SK-N-SH treated with all-trans-retinoic acid at 6 μM for 48 hours (cell line): Measurements from ENCODE around the gene KIAA1549.

ENCODE experiments used
- ATAC-seq: fragments of 200-7000 bp; cut with Tn5 transposase; 3 replicates; pipeline ENCODE4 v1.9.1; 2020; ENCODE audit warnings: mild to moderate bottlenecking, moderate library complexity
- ARNTL ChIP-seq: fragments of 450-650 bp; formaldehyde crosslinking; IDR thresholded peaks from 2 replicates; pipeline ENCODE4 v1.5.0; 2020; ENCODE audit warnings: low read depth, mild to moderate bottlenecking, moderate library complexity, borderline replicate concordance
- BACH2 ChIP-seq: fragments of 250-450 bp; sonication (Bioruptor Pico); IDR thresholded peaks from 2 replicates; pipeline ENCODE4 v1.9.0; 2021; ENCODE audit warnings: mild to moderate bottlenecking, borderline replicate concordance
- CSDC2 ChIP-seq: fragments of 250-450 bp; sonication (Bioruptor Pico); IDR thresholded peaks from 2 replicates; pipeline ENCODE4 v1.5.0; 2020; ENCODE audit warnings: mild to moderate bottlenecking, moderate library complexity
- GLIS3 ChIP-seq: fragments of 250-450 bp; sonication (Bioruptor Pico); IDR thresholded peaks from 2 replicates; pipeline ENCODE4 v1.5.0; 2020; ENCODE audit warnings: mild to moderate bottlenecking, moderate library complexity
- ISL1 ChIP-seq: fragments of 250-450 bp; sonication (Bioruptor Pico); IDR thresholded peaks from 2 replicates; pipeline ENCODE4 v2.1.2; 2022; ENCODE audit warnings: mild to moderate bottlenecking, moderate library complexity
- OSR1 ChIP-seq: fragments of 250-450 bp; sonication (Bioruptor Pico); IDR thresholded peaks from 2 replicates; pipeline ENCODE4 v1.8.0; 2022; ENCODE audit warnings: moderate library complexity, mild to moderate bottlenecking, inconsistent platforms
- PPARA ChIP-seq: fragments of 250-450 bp; sonication (Bioruptor Pico); IDR thresholded peaks from 2 replicates; pipeline ENCODE4 v1.5.0; 2020; ENCODE audit warnings: mild to moderate bottlenecking, borderline replicate concordance
- RARB ChIP-seq: fragments of 250-450 bp; sonication (Bioruptor Pico); IDR thresholded peaks from 2 replicates; pipeline ENCODE4 v1.8.0; 2021; ENCODE audit warnings: mild to moderate bottlenecking, moderate library complexity
- SNAI2 ChIP-seq: fragments of 250-450 bp; sonication (Bioruptor Pico); IDR thresholded peaks from 2 replicates; pipeline ENCODE4 v1.5.0; 2020; ENCODE audit warnings: mild to moderate bottlenecking, moderate library complexity
- TCF4 ChIP-seq: fragments of 250-450 bp; sonication (Bioruptor Pico); IDR thresholded peaks from 2 replicates; pipeline ENCODE4 v1.8.0; 2021; ENCODE audit warnings: mild to moderate bottlenecking, moderate library complexity, borderline replicate concordance
- TOX ChIP-seq: fragments of 250-450 bp; sonication (Bioruptor Pico); IDR thresholded peaks from 2 replicates; pipeline ENCODE4 v1.8.0; 2021; ENCODE audit warnings: mild to moderate bottlenecking, moderate library complexity, borderline replicate concordance
- ZC3H10 ChIP-seq: fragments of 250-450 bp; sonication (Bioruptor Pico); IDR thresholded peaks from 2 replicates; pipeline ENCODE4 v1.5.1; 2021; ENCODE audit warnings: mild to moderate bottlenecking, moderate library complexity
- ZFP3 ChIP-seq: fragments of 250-450 bp; sonication (Bioruptor Pico); IDR thresholded peaks from 2 replicates; pipeline ENCODE4 v1.5.0; 2020; ENCODE audit warnings: mild to moderate bottlenecking, moderate library complexity
- ZFP30 ChIP-seq: fragments of 450-650 bp; formaldehyde crosslinking; IDR thresholded peaks from 2 replicates; pipeline ENCODE4 v1.5.0; 2022; ENCODE audit warnings: mild to moderate bottlenecking, moderate library complexity
- ZNF565 ChIP-seq: fragments of 450-650 bp; formaldehyde crosslinking; conservative IDR thresholded peaks from 2 replicates; pipeline ENCODE4 v1.5.0; 2020; ENCODE audit warnings: low read depth, mild to moderate bottlenecking, moderate library complexity
- ZNF70 ChIP-seq: fragments of 450-650 bp; formaldehyde crosslinking; IDR thresholded peaks from 2 replicates; pipeline ENCODE4 v1.5.0; 2020; ENCODE audit warnings: mild to moderate bottlenecking, moderate library complexity
- ZNF8 ChIP-seq: fragments of 450-650 bp; formaldehyde crosslinking; IDR thresholded peaks from 2 replicates; pipeline ENCODE4 v1.5.0; 2020; ENCODE audit warnings: mild to moderate bottlenecking, moderate library complexity
- TF ChIP-seq, protein P1 (sequence below): fragments of 250-450 bp; sonication (Bioruptor Pico); IDR thresholded peaks from 2 replicates; pipeline ENCODE4 v1.8.0; 2021; ENCODE audit warnings: low read depth, mild to moderate bottlenecking, moderate library complexity, borderline replicate concordance
- TF ChIP-seq, protein P2 (sequence below): fragments of 250-450 bp; sonication (Bioruptor Pico); IDR thresholded peaks from 2 replicates; pipeline ENCODE4 v1.5.1; 2021; ENCODE audit warnings: mild to moderate bottlenecking, moderate library complexity
- TF ChIP-seq, protein P3 (sequence below): fragments of 250-450 bp; sonication (Bioruptor Pico); IDR thresholded peaks from 2 replicates; pipeline ENCODE4 v1.5.0; 2020; ENCODE audit warnings: mild to moderate bottlenecking, moderate library complexity
- TF ChIP-seq, protein P4 (sequence below): fragments of 250-450 bp; sonication (Bioruptor Pico); IDR thresholded peaks from 2 replicates; pipeline ENCODE4 v1.5.1; 2020; ENCODE audit warnings: low read depth, mild to moderate bottlenecking, moderate library complexity

KIAA1549 gene

DNA sequence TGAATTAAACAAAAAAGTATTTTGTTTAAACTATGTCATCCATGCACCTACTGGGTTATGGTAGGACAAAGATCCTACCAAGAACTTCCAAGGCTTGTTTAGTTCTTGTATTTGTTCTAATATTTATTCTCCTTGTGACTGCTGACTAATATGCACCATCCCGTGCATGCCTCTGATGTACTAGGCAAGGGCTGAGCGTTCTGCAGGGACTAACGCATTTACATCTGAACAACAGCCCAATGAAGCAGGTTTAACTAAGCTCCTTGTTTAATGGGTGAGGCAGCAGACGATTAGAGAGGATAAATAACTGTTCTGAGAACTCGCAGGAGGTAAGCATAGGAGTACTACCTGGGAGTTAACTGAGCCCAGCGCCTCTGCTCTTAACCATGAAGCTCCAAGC is 64.9 kb downstream of the KIAA1549 start:
- no peak for ATAC-seq

DNA sequence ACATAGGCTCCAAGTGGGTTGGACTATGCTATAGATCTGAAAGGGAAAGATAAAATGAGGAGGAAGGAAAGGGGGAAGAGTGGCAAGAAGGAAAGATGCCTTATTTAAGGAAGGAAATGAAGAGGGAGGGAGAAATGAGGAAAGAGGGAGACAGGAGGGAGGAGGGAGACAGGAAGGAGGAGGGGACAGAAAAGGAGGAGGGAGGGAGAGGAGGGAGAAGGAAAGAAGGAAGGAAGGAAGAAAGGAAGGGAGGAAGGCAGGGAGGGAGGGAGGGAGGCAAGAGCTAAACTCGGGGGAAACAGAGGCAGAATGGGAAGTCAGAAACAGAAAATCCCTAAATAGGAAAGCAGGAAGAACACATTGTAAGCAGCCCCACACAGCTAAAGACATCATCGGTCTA is 67.4 kb downstream of the KIAA1549 start:
- no peak for ATAC-seq
- no peak for TF ChIP-seq CSDC2
- no peak for TF ChIP-seq ZNF70 (CRISPR knock-in tag)
- TF ChIP-seq RARB (CRISPR knock-in tag): no peak
- TF ChIP-seq ZC3H10 (CRISPR knock-in tag): no peak
- TF ChIP-seq ZNF8 (CRISPR knock-in tag): no peak
- no peak for TF ChIP-seq GLIS3
- no peak for TF ChIP-seq BACH2 (CRISPR knock-in tag)
- no peak for TF ChIP-seq TOX (CRISPR knock-in tag)
- no peak for TF ChIP-seq TCF4 (CRISPR knock-in tag)
- no peak for TF ChIP-seq ZFP30 (CRISPR knock-in tag)
- TF ChIP-seq ISL1: no peak
- TF ChIP-seq, protein P1, sequence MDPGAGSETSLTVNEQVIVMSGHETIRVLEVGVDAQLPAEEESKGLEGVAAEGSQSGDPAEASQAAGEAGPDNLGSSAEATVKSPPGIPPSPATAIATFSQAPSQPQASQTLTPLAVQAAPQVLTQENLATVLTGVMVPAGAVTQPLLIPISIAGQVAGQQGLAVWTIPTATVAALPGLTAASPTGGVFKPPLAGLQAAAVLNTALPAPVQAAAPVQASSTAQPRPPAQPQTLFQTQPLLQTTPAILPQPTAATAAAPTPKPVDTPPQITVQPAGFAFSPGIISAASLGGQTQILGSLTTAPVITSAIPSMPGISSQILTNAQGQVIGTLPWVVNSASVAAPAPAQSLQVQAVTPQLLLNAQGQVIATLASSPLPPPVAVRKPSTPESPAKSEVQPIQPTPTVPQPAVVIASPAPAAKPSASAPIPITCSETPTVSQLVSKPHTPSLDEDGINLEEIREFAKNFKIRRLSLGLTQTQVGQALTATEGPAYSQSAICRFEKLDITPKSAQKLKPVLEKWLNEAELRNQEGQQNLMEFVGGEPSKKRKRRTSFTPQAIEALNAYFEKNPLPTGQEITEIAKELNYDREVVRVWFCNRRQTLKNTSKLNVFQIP: no peak
- TF ChIP-seq PPARA (CRISPR knock-in tag): no peak
- TF ChIP-seq, protein P2, sequence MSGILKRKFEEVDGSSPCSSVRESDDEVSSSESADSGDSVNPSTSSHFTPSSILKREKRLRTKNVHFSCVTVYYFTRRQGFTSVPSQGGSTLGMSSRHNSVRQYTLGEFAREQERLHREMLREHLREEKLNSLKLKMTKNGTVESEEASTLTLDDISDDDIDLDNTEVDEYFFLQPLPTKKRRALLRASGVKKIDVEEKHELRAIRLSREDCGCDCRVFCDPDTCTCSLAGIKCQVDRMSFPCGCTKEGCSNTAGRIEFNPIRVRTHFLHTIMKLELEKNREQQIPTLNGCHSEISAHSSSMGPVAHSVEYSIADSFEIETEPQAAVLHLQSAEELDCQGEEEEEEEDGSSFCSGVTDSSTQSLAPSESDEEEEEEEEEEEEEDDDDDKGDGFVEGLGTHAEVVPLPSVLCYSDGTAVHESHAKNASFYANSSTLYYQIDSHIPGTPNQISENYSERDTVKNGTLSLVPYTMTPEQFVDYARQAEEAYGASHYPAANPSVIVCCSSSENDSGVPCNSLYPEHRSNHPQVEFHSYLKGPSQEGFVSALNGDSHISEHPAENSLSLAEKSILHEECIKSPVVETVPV: no peak
- TF ChIP-seq, protein P3, sequence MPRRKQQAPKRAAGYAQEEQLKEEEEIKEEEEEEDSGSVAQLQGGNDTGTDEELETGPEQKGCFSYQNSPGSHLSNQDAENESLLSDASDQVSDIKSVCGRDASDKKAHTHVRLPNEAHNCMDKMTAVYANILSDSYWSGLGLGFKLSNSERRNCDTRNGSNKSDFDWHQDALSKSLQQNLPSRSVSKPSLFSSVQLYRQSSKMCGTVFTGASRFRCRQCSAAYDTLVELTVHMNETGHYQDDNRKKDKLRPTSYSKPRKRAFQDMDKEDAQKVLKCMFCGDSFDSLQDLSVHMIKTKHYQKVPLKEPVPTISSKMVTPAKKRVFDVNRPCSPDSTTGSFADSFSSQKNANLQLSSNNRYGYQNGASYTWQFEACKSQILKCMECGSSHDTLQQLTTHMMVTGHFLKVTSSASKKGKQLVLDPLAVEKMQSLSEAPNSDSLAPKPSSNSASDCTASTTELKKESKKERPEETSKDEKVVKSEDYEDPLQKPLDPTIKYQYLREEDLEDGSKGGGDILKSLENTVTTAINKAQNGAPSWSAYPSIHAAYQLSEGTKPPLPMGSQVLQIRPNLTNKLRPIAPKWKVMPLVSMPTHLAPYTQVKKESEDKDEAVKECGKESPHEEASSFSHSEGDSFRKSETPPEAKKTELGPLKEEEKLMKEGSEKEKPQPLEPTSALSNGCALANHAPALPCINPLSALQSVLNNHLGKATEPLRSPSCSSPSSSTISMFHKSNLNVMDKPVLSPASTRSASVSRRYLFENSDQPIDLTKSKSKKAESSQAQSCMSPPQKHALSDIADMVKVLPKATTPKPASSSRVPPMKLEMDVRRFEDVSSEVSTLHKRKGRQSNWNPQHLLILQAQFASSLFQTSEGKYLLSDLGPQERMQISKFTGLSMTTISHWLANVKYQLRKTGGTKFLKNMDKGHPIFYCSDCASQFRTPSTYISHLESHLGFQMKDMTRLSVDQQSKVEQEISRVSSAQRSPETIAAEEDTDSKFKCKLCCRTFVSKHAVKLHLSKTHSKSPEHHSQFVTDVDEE: no peak

More for the DNA sequence above, 64.9 kb downstream of the KIAA1549 start:
- no peak for TF ChIP-seq TCF4 (CRISPR knock-in tag)
- no peak for TF ChIP-seq PPARA (CRISPR knock-in tag)
- no peak for TF ChIP-seq RARB (CRISPR knock-in tag)
- no peak for TF ChIP-seq ZNF70 (CRISPR knock-in tag)
- TF ChIP-seq SNAI2 (CRISPR knock-in tag): no peak
- no peak for TF ChIP-seq OSR1 (CRISPR knock-in tag)
- TF ChIP-seq, protein P2: no peak

DNA sequence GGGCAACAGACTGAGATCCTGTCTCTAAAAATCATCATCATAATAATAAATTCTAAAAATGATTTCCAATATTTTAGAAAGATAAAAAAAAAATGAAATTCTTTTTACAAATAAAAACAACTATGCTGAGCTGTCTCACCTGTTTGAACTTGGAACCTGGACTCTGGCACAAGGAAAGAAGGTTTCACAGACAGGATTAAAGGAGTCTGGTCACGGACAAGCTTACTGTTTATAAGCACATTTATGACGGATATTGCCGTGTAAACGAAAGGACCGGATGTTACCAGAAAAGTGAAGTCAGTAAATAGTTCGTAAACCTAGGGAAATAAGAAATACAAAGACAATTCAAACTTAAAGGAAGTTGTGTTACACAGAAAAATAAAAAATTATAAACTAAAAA is 70.2 kb downstream of the KIAA1549 start:
- TF ChIP-seq TCF4 (CRISPR knock-in tag) (no peak), ZNF8 (CRISPR knock-in tag) (no peak), ZNF70 (CRISPR knock-in tag) (no peak), BACH2 (CRISPR knock-in tag) (no peak), ZFP3 (no peak), RARB (CRISPR knock-in tag) (no peak), SNAI2 (CRISPR knock-in tag) (no peak), ZC3H10 (CRISPR knock-in tag) (no peak), ISL1 (no peak), ARNTL (CRISPR knock-in tag) (no peak), ZNF565 (CRISPR knock-in tag) (no peak)
- TF ChIP-seq, protein P4, sequence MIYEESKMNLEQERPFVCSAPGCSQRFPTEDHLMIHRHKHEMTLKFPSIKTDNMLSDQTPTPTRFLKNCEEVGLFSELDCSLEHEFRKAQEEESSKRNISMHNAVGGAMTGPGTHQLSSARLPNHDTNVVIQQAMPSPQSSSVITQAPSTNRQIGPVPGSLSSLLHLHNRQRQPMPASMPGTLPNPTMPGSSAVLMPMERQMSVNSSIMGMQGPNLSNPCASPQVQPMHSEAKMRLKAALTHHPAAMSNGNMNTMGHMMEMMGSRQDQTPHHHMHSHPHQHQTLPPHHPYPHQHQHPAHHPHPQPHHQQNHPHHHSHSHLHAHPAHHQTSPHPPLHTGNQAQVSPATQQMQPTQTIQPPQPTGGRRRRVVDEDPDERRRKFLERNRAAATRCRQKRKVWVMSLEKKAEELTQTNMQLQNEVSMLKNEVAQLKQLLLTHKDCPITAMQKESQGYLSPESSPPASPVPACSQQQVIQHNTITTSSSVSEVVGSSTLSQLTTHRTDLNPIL (CRISPR knock-in tag): no peak
- TF ChIP-seq, protein P2: no peak
- TF ChIP-seq, all 23 proteins: peak for 0
- no peak for ATAC-seq
